HEK293 (cell line): ENCODE results near the gene QSOX1.

Source experiments
- CTCF ChIP-seq: fragments of 450-650 bp; formaldehyde crosslinking; IDR thresholded peaks from 2 replicates; pipeline ENCODE4 v1.5.1; 2016; ENCODE audit warnings: missing biosample characterization, missing genetic modification characterization
- MEIS1 ChIP-seq: sonication (generic); formaldehyde crosslinking; IDR thresholded peaks from 2 replicates; pipeline ENCODE4 v1.8.1; 2022; ENCODE audit warnings: missing genetic modification reagents, mild to moderate bottlenecking, borderline replicate concordance
- SP2 ChIP-seq: fragments of 450-650 bp; formaldehyde crosslinking; IDR thresholded peaks from 2 replicates; pipeline ENCODE4 v1.5.1; 2016; ENCODE audit warnings: missing biosample characterization, missing genetic modification characterization
- ZFP41 ChIP-seq: fragments of 450-650 bp; formaldehyde crosslinking; IDR thresholded peaks from 2 replicates; pipeline ENCODE4 v1.5.1; 2016; ENCODE audit warnings: missing biosample characterization, missing genetic modification characterization, borderline replicate concordance
- ZNF175 ChIP-seq: fragments of 450-650 bp; formaldehyde crosslinking; IDR thresholded peaks from 2 replicates; pipeline ENCODE4 v1.5.1; 2016; ENCODE audit warnings: missing biosample characterization, missing genetic modification characterization

DNA sequence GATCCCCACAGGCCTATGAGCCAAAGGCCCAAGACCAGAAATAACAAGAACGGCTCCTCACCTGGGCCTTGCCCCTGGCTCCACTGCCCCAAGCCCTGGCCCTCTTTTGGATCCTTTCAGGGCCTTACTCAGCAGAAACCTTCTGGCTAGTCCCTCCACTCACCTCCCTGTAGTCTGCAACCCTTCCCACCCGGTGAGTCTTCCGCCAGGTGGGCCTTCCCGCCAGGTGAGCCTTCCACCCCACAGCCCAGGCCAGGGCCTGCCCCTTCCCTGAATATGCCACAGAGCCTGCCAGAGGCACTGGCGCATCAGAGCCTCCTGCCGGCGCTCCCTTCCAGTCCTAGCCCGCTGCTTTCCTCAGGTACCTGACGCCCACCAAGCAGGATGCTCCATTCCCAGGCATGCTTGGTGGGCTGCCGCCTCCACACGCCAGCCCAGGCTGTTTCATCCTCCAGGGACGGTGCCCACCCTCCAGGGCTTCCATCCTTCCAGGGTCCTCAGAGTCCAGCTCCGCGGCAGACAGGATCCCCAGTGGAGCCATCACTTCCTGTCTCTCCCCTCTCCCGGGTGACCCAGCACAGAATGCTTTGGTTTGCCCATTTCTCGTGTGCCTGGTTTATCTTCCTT is 96.3 kb downstream of the QSOX1 start:
- TF ChIP-seq CTCF (tag by site-specific recombination), result no peak
- no peak for TF ChIP-seq MEIS1 (CRISPR knock-in tag)
- no peak for TF ChIP-seq ZNF175 (tag by site-specific recombination)
- no peak for TF ChIP-seq ZFP41 (tag by site-specific recombination)
- TF ChIP-seq SP2, result no peak
